T-helper 17 cell (primary cell): ENCODE measurements around the gene CNDP1. TPM values are rescaled to one million over a fixed set of nuclear protein-coding genes. Genes with fewer than 3 reads are reported as not detected.
A peak's percentile ranks its signal among the peaks of the same experiment; 100 is the strongest.

ENCODE experiments used
- ATAC-seq: fragments of 150-1000 bp; cut with Tn5 transposase; 2 replicates; pipeline ENCODE4 v1.10.0; 2021; ENCODE audit warnings: mild to moderate bottlenecking, moderate library complexity
- DNase-seq, 3 donors: peaks; one replicate each; pipeline versions ENCODE4 v3.0.0 to v3.0.0-alpha.2; 2020 to 2021
- H3K9me3 ChIP-seq: one replicate; pipeline ENCODE4 v1.7.0; 2013; ENCODE audit warnings: low read length, mild to moderate bottlenecking; ENCODE audit not compliant: control insufficient read depth, poor library complexity, severe bottlenecking
- H3K27ac Mint-ChIP-seq: one replicate; pipeline ENCODE4 v1.8.0; 2022; ENCODE audit warnings: mild to moderate bottlenecking, moderate library complexity, mixed read lengths
- H3K27me3 Mint-ChIP-seq: one replicate; pipeline ENCODE4 v1.8.0; 2022; ENCODE audit warnings: mixed read lengths
- H3K36me3 Mint-ChIP-seq: one replicate; pipeline ENCODE4 v1.8.0; 2022; ENCODE audit warnings: low read depth, mixed read lengths
- H3K4me1 Mint-ChIP-seq: one replicate; pipeline ENCODE4 v1.8.0; 2022; ENCODE audit warnings: mild to moderate bottlenecking, mixed read lengths
- H3K4me3 Mint-ChIP-seq: one replicate; pipeline ENCODE4 v1.8.0; 2022; ENCODE audit warnings: mild to moderate bottlenecking, moderate library complexity, mixed read lengths
- total RNA-seq, 4 donors: library from RNA in 2 of 4; stranded (reverse) in 2 of 4; gene quantifications; one replicate each; pipeline ENCODE4 v1.2.3 and lab custom pipeline; 2022 to 2026

The CNDP1 gene
- total RNA-seq, 2 donors from 2014 or later: 0.20 to 0.23 TPM

GRCh38 chr18:74598350-74599001, 64.2 kb downstream of the CNDP1 start:
- H3K27me3 Mint-ChIP-seq: no peaks in the 10 kb centered on the region
- H3K27ac Mint-ChIP-seq: peak overlapping the region; percentile 98
- H3K36me3 Mint-ChIP-seq: peaks cover 5% of the 10 kb centered on the region
- H3K4me1 Mint-ChIP-seq: peaks cover 40% of the 10 kb centered on the region
- ATAC-seq (peak; percentile 66), DNase-seq (peak; percentile 45 to 58 (median 54))
- peak overlapping the region; percentile 96 for H3K4me3 Mint-ChIP-seq
- no peaks in the 10 kb centered on the region for H3K9me3 ChIP-seq

GRCh38 chr18:74604361-74604760, 70.1 kb downstream of the CNDP1 start:
- no peak overlapping the region for H3K27ac Mint-ChIP-seq
- no peaks in the 10 kb centered on the region for H3K9me3 ChIP-seq
- H3K36me3 Mint-ChIP-seq: peaks cover 5% of the 10 kb centered on the region
- H3K4me1 Mint-ChIP-seq: peaks cover 35% of the 10 kb centered on the region
- ATAC-seq (no peak), DNase-seq (no peak)
- H3K27me3 Mint-ChIP-seq: no peaks in the 10 kb centered on the region
- H3K4me3 Mint-ChIP-seq: no peak overlapping the region

GRCh38 chr18:74604774-74605173, 70.5 kb downstream of the CNDP1 start:
- no peak for ATAC-seq
- H3K36me3 Mint-ChIP-seq: peaks cover 5% of the 10 kb centered on the region
- no peaks in the 10 kb centered on the region for H3K27me3 Mint-ChIP-seq
- no peak for DNase-seq
- H3K27ac Mint-ChIP-seq: no peak overlapping the region
- H3K4me1 Mint-ChIP-seq: peaks cover 34% of the 10 kb centered on the region
- no peaks in the 10 kb centered on the region for H3K9me3 ChIP-seq
- H3K4me3 Mint-ChIP-seq: no peak overlapping the region

GRCh38 chr18:74608681-74609080, 74.4 kb downstream of the CNDP1 start:
- Mint-ChIP-seq H3K27ac (no peak overlapping the region), H3K4me1 (peaks cover 28% of the 10 kb centered on the region), H3K36me3 (peaks cover 2% of the 10 kb centered on the region), H3K4me3 (no peak overlapping the region), H3K27me3 (no peaks in the 10 kb centered on the region)
- no peak for ATAC-seq
- no peak for DNase-seq
- H3K9me3 ChIP-seq: no peaks in the 10 kb centered on the region

GRCh38 chr18:74609535-74609934, 75.2 kb downstream of the CNDP1 start:
- DNase-seq (no peak), ATAC-seq (no peak)
- H3K4me3 Mint-ChIP-seq: no peak overlapping the region
- no peaks in the 10 kb centered on the region for H3K27me3 Mint-ChIP-seq
- H3K36me3 Mint-ChIP-seq: peaks cover 2% of the 10 kb centered on the region
- no peaks in the 10 kb centered on the region for H3K9me3 ChIP-seq
- peaks cover 26% of the 10 kb centered on the region for H3K4me1 Mint-ChIP-seq
- H3K27ac Mint-ChIP-seq: no peak overlapping the region

GRCh38 chr18:74610051-74610615, 75.8 kb downstream of the CNDP1 start:
- Mint-ChIP-seq H3K4me3 (no peak overlapping the region), H3K4me1 (peaks cover 26% of the 10 kb centered on the region), H3K27me3 (no peaks in the 10 kb centered on the region), H3K36me3 (peaks cover 2% of the 10 kb centered on the region), H3K27ac (no peak overlapping the region)
- DNase-seq (no peak), ATAC-seq (no peak)
- H3K9me3 ChIP-seq: no peaks in the 10 kb centered on the region

- no peak for ATAC-seq
- no peak for DNase-seq
- peak overlapping the region; percentile 28 for H3K4me3 Mint-ChIP-seq
- H3K27me3 Mint-ChIP-seq: no peaks in the 10 kb centered on the region
- H3K27ac Mint-ChIP-seq: no peak overlapping the region
- peaks cover 24% of the 10 kb centered on the region for H3K4me1 Mint-ChIP-seq
- peaks cover 2% of the 10 kb centered on the region for H3K36me3 Mint-ChIP-seq
- no peaks in the 10 kb centered on the region for H3K9me3 ChIP-seq
Observed at GRCh38 chr18:74610860-74611259, 76.6 kb downstream of the CNDP1 start.

GRCh38 chr18:74611765-74612164, 77.5 kb downstream of the CNDP1 start:
- no peak for DNase-seq
- H3K4me3 Mint-ChIP-seq: no peak overlapping the region

GRCh38 chr18:74613381-74613780, 79.1 kb downstream of the CNDP1 start:
- H3K4me1 Mint-ChIP-seq: peaks cover 21% of the 10 kb centered on the region
- H3K36me3 Mint-ChIP-seq: peaks cover 2% of the 10 kb centered on the region
- DNase-seq: no peak
- H3K9me3 ChIP-seq: no peaks in the 10 kb centered on the region
- no peaks in the 10 kb centered on the region for H3K27me3 Mint-ChIP-seq
- no peak for ATAC-seq
- peak overlapping the region; percentile 37 for H3K27ac Mint-ChIP-seq
- no peak overlapping the region for H3K4me3 Mint-ChIP-seq

More at GRCh38 chr18:74611765-74612164, 77.5 kb downstream of the CNDP1 start:
- Mint-ChIP-seq H3K27ac (no peak overlapping the region), H3K4me1 (peaks cover 23% of the 10 kb centered on the region), H3K27me3 (no peaks in the 10 kb centered on the region), H3K36me3 (peaks cover 2% of the 10 kb centered on the region)
- no peaks in the 10 kb centered on the region for H3K9me3 ChIP-seq
- no peak for ATAC-seq

GRCh38 chr18:74616494-74616893, 82.2 kb downstream of the CNDP1 start:
- ATAC-seq (no peak), DNase-seq (no peak)
- Mint-ChIP-seq H3K4me1 (peaks cover 8% of the 10 kb centered on the region), H3K4me3 (no peak overlapping the region), H3K27ac (no peak overlapping the region), H3K36me3 (peaks cover 2% of the 10 kb centered on the region), H3K27me3 (no peaks in the 10 kb centered on the region)
- no peaks in the 10 kb centered on the region for H3K9me3 ChIP-seq

GRCh38 chr18:74617486-74617885, 83.2 kb downstream of the CNDP1 start:
- ATAC-seq (no peak), DNase-seq (no peak)
- no peaks in the 10 kb centered on the region for H3K27me3 Mint-ChIP-seq
- peaks cover 6% of the 10 kb centered on the region for H3K4me1 Mint-ChIP-seq
- no peaks in the 10 kb centered on the region for H3K9me3 ChIP-seq
- no peak overlapping the region for H3K4me3 Mint-ChIP-seq
- H3K36me3 Mint-ChIP-seq: peaks cover 2% of the 10 kb centered on the region
- H3K27ac Mint-ChIP-seq: no peak overlapping the region

GRCh38 chr18:74622072-74622471, 87.8 kb downstream of the CNDP1 start:
- DNase-seq (no peak), ATAC-seq (no peak)
- H3K4me3 Mint-ChIP-seq: no peak overlapping the region
- H3K4me1 Mint-ChIP-seq: peaks cover 9% of the 10 kb centered on the region
- no peak overlapping the region for H3K27ac Mint-ChIP-seq
- H3K9me3 ChIP-seq: no peaks in the 10 kb centered on the region
- H3K27me3 Mint-ChIP-seq: no peaks in the 10 kb centered on the region
- H3K36me3 Mint-ChIP-seq: no peaks in the 10 kb centered on the region

GRCh38 chr18:74623047-74623816, 88.9 kb downstream of the CNDP1 start:
- no peak overlapping the region for H3K4me3 Mint-ChIP-seq
- no peak for ATAC-seq

More at GRCh38 chr18:74623047-74623816, 88.9 kb downstream of the CNDP1 start:
- Mint-ChIP-seq H3K27ac (no peak overlapping the region), H3K27me3 (no peaks in the 10 kb centered on the region), H3K4me1 (peaks cover 14% of the 10 kb centered on the region), H3K36me3 (no peaks in the 10 kb centered on the region)
- H3K9me3 ChIP-seq: no peaks in the 10 kb centered on the region
- DNase-seq: no peak
